Erythroblast (primary cell): ENCODE measurements around the gene ERN2.

Experiments used
- GATA1 ChIP-seq: IDR thresholded peaks from 2 replicates; pipeline ENCODE4 v1.6.1; 2011; ENCODE audit warnings: low read depth, mild to moderate bottlenecking, control low read depth, low read length, moderate library complexity
- POLR2A ChIP-seq: IDR thresholded peaks from 2 replicates; pipeline ENCODE4 v1.6.1; 2011; ENCODE audit warnings: mild to moderate bottlenecking, low read length

GRCh38 chr16:23700093-23700492 lies 12.9 kb downstream of the ERN2 start:
- TF ChIP-seq POLR2A (no peak), GATA1 (no peak)
